Mesendoderm (in vitro differentiated cells): ENCODE measurements around the gene ANG.
"Not testable (repeated sequence)": the region's sequence is repeated elsewhere in the genome, so short reads cannot be mapped to it uniquely, and the experiment has no call there.

ENCODE experiments used
- DNase-seq: peaks from one replicate; pipeline ENCODE4 v3.0.0; 2013
- H2AK5ac ChIP-seq: 2 replicates; pipeline ENCODE4 v1.6.1; 2013; ENCODE audit warnings: low read length, inconsistent platforms
- H2BK120ac ChIP-seq: 2 replicates; pipeline ENCODE4 v1.6.1; 2013; ENCODE audit warnings: low read depth, mild to moderate bottlenecking, low read length, moderate library complexity, mixed read lengths
- H2BK15ac ChIP-seq: replicated peaks from 2 replicates; pipeline ENCODE4 v1.6.1; 2013; ENCODE audit warnings: low read depth, mild to moderate bottlenecking, moderate library complexity
- H2BK5ac ChIP-seq: 2 replicates; pipeline ENCODE4 v1.6.1; 2013; ENCODE audit warnings: low read length, inconsistent platforms
- H3K18ac ChIP-seq: 2 replicates; pipeline ENCODE4 v1.6.1; 2013; ENCODE audit warnings: mild to moderate bottlenecking, low read length, mixed read lengths
- H3K23ac ChIP-seq: one replicate; pipeline ENCODE4 v1.6.1; 2013; ENCODE audit warnings: low read length
- H3K27ac ChIP-seq: 2 replicates; pipeline ENCODE4 v1.5.1; 2013; ENCODE audit warnings: low read depth, mild to moderate bottlenecking, inconsistent platforms, low read length, moderate library complexity
- H3K27me3 ChIP-seq: 2 replicates; pipeline ENCODE4 v1.6.1; 2013; ENCODE audit warnings: low read length, control low read depth, mild to moderate bottlenecking, inconsistent platforms; ENCODE audit not compliant: insufficient read depth, poor library complexity
- H3K36me3 ChIP-seq: 2 replicates; pipeline ENCODE4 v1.6.1; 2013; ENCODE audit warnings: low read length, inconsistent platforms; ENCODE audit not compliant: control insufficient read depth, insufficient read depth
- H3K4ac ChIP-seq: one replicate; pipeline ENCODE4 v1.6.1; 2013; ENCODE audit warnings: low read depth, mild to moderate bottlenecking, low read length, moderate library complexity
- H3K4me1 ChIP-seq: 2 replicates; pipeline ENCODE4 v1.6.1; 2013; ENCODE audit warnings: low read depth, low read length, inconsistent platforms; ENCODE audit not compliant: control insufficient read depth
- H3K4me2 ChIP-seq: 2 replicates; pipeline ENCODE4 v1.6.1; 2013; ENCODE audit warnings: low read length
- H3K4me3 ChIP-seq: 2 replicates; pipeline ENCODE4 v1.5.1; 2013; ENCODE audit warnings: mild to moderate bottlenecking, low read length
- H3K56ac ChIP-seq: one replicate; pipeline ENCODE4 v1.6.1; 2013; ENCODE audit warnings: low read length
- H3K79me1 ChIP-seq: 2 replicates; pipeline ENCODE4 v1.6.1; 2013; ENCODE audit warnings: low read length, inconsistent platforms
- H3K79me2 ChIP-seq: 2 replicates; pipeline ENCODE4 v1.6.1; 2013; ENCODE audit warnings: mild to moderate bottlenecking, low read length; ENCODE audit not compliant: control insufficient read depth, insufficient read depth
- H3K9ac ChIP-seq: 2 replicates; pipeline ENCODE4 v1.6.1; 2013; ENCODE audit warnings: low read length, inconsistent platforms
- H4K5ac ChIP-seq: one replicate; pipeline ENCODE4 v1.6.1; 2013; ENCODE audit warnings: low read length
- H4K8ac ChIP-seq: one replicate; pipeline ENCODE4 v1.6.1; 2013; ENCODE audit warnings: low read depth, mild to moderate bottlenecking, control low read depth, low read length, moderate library complexity
- WGBS: extraction: QIAGEN DNeasy Blood & Tissue Kit; methylation state at CpG from one replicate; pipeline ENCODE4 v1.1.7; 2013; ENCODE audit warnings: low lambda C conversion rate, missing lambda C conversion rate; ENCODE audit not compliant: insufficient coverage; ENCODE audit errors: extremely low coverage; 5-methylcytosine and 5-hydroxymethylcytosine counted together

Gene ANG

DNA sequence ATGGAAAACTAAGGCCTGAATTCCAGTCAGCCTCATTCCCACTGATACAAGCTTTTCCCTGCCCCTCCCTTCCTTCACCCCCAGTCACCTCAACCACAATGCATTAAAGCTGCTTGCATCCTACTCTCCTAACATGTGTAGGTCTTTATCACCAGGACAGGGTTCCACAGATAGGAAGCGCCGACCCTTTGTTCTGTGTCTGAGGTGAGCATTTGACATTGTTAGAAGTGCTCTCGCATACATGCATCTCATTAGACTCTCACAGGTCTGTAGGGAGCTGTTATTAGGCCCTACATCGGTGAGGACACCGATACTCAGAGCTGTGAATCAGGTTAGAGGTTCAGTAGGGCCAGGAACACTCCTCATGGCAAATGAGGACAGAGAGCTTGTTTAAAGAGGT, 43.9 kb downstream of the ANG start:
- Histone ChIP-seq H2BK5ac (no peak overlapping the region), H4K5ac (no peak overlapping the region), H3K56ac (no peak overlapping the region), H3K9ac (no peak overlapping the region), H3K4me3 (no peak overlapping the region), H3K4me1 (no peaks in the 10 kb centered on the region), H3K23ac (no peak overlapping the region), H2AK5ac (no peak overlapping the region), H3K4me2 (no peak overlapping the region), H4K8ac (no peak overlapping the region), H3K27me3 (no peaks in the 10 kb centered on the region), H3K4ac (no peak overlapping the region), H3K79me2 (no peaks in the 10 kb centered on the region), H3K27ac (no peak overlapping the region), H2BK120ac (no peak overlapping the region), H2BK15ac (no peak overlapping the region), H3K36me3 (no peaks in the 10 kb centered on the region), H3K79me1 (no peaks in the 10 kb centered on the region), H3K18ac (no peak overlapping the region)
- peak; percentile 87 for DNase-seq
- no CpG with 5 or more reads among the region's 5 CpGs for WGBS

DNA sequence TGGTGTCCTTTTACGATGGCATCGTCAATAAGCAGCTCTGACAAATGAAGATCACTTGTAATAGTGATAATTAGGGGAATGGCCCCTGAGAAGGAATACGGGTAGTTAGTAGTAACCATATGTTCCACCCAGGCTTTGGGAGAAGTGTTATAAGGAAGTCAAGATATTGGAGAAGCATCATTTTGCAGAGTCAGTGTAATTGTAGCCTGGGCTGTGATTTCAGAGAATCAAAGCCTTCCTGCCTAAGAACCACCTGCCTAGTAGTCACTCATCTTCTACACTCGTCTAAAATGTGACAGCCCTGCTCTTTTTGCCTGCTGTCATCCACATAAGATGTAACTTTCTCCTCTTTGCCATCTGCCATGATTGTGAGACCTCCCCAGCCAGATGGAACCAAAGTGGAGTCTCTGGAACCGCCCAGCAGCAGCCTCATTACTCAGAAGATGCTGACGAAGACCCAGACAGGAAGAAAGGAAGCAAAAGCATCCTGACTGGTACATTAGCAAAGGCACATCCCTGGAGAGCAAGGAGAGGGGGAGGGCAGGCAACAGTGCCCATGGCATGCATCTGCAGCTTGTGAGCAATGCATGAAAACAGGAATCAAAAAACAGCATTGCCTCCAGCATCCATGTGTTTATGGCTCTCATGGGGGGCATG, 44.5 kb downstream of the ANG start:
- WGBS: no CpG with 5 or more reads among the region's 6 CpGs
- Histone ChIP-seq H3K79me1 (no peaks in the 10 kb centered on the region), H3K9ac (no peak overlapping the region), H2BK120ac (no peak overlapping the region), H3K4me3 (no peak overlapping the region), H4K5ac (no peak overlapping the region), H3K36me3 (no peaks in the 10 kb centered on the region), H2AK5ac (no peak overlapping the region), H3K27ac (no peak overlapping the region), H3K27me3 (no peaks in the 10 kb centered on the region), H3K4ac (no peak overlapping the region), H3K56ac (no peak overlapping the region), H2BK15ac (no peak overlapping the region), H3K4me2 (no peak overlapping the region), H2BK5ac (no peak overlapping the region), H3K79me2 (no peaks in the 10 kb centered on the region), H3K18ac (no peak overlapping the region), H3K4me1 (no peaks in the 10 kb centered on the region), H3K23ac (no peak overlapping the region), H4K8ac (no peak overlapping the region)
- no peak for DNase-seq

DNA sequence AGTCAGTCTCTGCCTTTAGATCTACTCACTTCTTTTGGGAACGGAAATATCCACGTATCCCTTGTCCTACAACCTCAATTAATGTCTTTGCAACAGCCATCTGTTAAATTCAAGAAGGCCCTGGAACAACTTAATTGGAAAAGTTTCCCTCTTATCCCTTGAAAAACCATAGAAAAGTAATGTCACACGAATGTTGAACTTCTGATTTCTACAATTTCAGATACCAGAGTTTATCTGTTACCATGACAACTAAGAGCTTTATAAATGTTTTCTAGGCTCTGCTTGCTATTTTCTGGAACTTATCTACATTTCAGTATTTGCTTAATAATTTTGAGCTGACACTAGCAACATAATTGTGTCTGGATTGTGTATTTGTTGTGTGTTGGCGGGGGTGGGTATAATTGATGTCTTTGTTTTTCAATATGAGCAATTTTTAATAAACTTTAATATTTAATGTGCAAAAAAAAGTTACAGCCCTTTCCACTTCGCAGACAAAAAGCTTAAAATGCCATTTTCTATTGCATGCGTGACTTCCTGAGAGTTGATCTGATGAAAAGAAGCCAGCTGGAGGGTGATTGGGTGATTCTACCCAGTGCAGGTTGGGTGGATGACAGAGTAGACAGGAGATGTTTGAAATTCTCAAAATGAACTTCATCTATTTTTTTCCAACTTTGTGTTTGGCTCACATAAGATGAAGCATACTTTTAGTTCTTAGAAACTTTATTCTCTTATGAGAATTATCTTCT, 45.3 kb downstream of the ANG start:
- Histone ChIP-seq H3K4ac (no peak overlapping the region), H3K18ac (no peak overlapping the region), H4K8ac (no peak overlapping the region), H3K79me2 (no peaks in the 10 kb centered on the region), H2BK120ac (no peak overlapping the region), H3K27ac (no peak overlapping the region), H2BK15ac (no peak overlapping the region), H3K23ac (no peak overlapping the region), H2AK5ac (no peak overlapping the region), H3K9ac (no peak overlapping the region), H3K79me1 (no peaks in the 10 kb centered on the region), H4K5ac (no peak overlapping the region), H3K4me3 (no peak overlapping the region), H3K56ac (no peak overlapping the region), H3K27me3 (no peaks in the 10 kb centered on the region), H2BK5ac (no peak overlapping the region), H3K4me2 (no peak overlapping the region), H3K36me3 (no peaks in the 10 kb centered on the region), H3K4me1 (no peaks in the 10 kb centered on the region)
- no peak for DNase-seq
- no CpG with 5 or more reads among the region's 6 CpGs for WGBS

DNA sequence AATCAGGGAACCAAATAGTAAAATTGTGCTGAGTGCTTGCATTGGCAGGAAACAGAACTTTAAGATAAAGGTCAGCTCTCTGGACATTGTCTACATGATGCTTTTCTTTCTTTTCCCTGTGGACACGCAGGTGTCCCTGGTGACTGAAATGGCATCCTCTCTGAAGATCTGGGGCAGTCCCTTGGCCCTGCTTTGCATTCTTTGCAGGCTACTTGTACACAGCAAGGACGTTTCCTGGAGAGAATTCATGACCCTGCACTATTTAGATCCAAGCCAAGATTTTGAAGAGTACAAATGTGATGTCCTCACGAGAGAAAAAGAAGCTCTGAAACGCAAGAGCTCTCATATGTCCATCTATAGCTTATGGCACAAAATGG, 45.9 kb downstream of the ANG start:
- H3K4me1 ChIP-seq: no peaks in the 10 kb centered on the region
- WGBS: no CpG with 5 or more reads among the region's 4 CpGs
- H3K9ac ChIP-seq: no peak overlapping the region
- no peak overlapping the region for H3K4me3 ChIP-seq
- DNase-seq: no peak
- no peak overlapping the region for H2BK15ac ChIP-seq
- no peak overlapping the region for H3K18ac ChIP-seq
- H3K4me2 ChIP-seq: no peak overlapping the region
- no peak overlapping the region for H2BK5ac ChIP-seq
- no peak overlapping the region for H2AK5ac ChIP-seq
- H3K4ac ChIP-seq: no peak overlapping the region
- no peaks in the 10 kb centered on the region for H3K36me3 ChIP-seq
- no peak overlapping the region for H2BK120ac ChIP-seq
- no peaks in the 10 kb centered on the region for H3K79me1 ChIP-seq
- no peak overlapping the region for H4K5ac ChIP-seq
- H3K79me2 ChIP-seq: no peaks in the 10 kb centered on the region
- no peak overlapping the region for H3K27ac ChIP-seq
- H3K56ac ChIP-seq: no peak overlapping the region
- H4K8ac ChIP-seq: no peak overlapping the region
- no peaks in the 10 kb centered on the region for H3K27me3 ChIP-seq
- no peak overlapping the region for H3K23ac ChIP-seq

DNA sequence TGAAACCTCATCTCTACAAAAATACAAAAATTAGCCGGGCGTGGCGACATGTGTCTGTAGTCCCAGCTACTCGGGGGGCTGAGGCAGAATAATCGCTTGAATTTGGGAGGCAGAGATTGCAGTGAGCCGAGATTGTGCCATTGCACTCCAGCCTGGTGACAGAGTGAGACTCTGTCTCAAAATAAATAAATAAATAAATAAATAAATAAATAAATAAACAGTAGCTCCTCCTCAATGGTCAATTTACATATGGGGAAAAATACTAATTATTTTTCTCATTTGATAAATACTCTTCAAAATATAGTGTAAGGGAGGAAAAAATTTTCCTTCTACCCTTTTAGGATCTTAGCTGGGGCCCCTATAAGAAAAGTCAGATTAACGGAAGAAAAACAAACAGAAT, 49.7 kb downstream of the ANG start:
- H3K4ac ChIP-seq, H2BK15ac ChIP-seq, H3K27me3 ChIP-seq, H3K9ac ChIP-seq, H3K4me3 ChIP-seq, H4K5ac ChIP-seq, H2BK5ac ChIP-seq, DNase-seq, H3K36me3 ChIP-seq, H3K79me1 ChIP-seq, H3K23ac ChIP-seq, H4K8ac ChIP-seq, H3K18ac ChIP-seq, H3K4me2 ChIP-seq, H3K56ac ChIP-seq, H3K27ac ChIP-seq, H3K4me1 ChIP-seq, H2BK120ac ChIP-seq, H3K79me2 ChIP-seq, H2AK5ac ChIP-seq: not testable (repeated sequence)
- no CpG with 5 or more reads among the region's 7 CpGs for WGBS

DNA sequence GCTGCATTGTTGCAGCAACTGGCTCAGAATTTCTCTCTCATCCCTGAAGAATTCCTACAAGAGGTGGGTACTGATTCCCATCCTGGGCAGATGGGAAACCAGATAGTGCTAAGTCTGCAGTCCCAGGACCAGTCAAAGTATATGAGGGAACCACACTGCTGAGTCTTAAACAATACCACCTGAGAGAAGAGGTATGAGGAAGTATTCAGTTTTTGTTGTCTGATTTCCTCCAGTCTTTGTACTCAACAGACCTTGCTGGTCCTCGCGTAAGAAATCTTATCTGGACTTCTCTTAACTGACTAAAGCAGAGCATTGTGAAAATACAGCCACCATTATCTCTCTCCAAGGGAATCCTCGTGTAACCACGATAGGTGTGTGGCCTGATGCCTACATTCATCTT, 53.6 kb downstream of the ANG start:
- H4K8ac ChIP-seq: no peak overlapping the region
- H3K79me1 ChIP-seq: no peaks in the 10 kb centered on the region
- no peak overlapping the region for H2BK5ac ChIP-seq
- WGBS: no CpG with 5 or more reads among the region's 4 CpGs
- no peaks in the 10 kb centered on the region for H3K36me3 ChIP-seq
- H3K4me3 ChIP-seq: no peak overlapping the region
- H3K79me2 ChIP-seq: no peaks in the 10 kb centered on the region
- H2AK5ac ChIP-seq: no peak overlapping the region
- no peak overlapping the region for H3K4me2 ChIP-seq
- no peak overlapping the region for H3K27ac ChIP-seq
- no peak for DNase-seq
- no peak overlapping the region for H3K23ac ChIP-seq
- no peak overlapping the region for H2BK15ac ChIP-seq
- H4K5ac ChIP-seq: no peak overlapping the region
- no peak overlapping the region for H3K4ac ChIP-seq
- no peaks in the 10 kb centered on the region for H3K4me1 ChIP-seq
- H2BK120ac ChIP-seq: no peak overlapping the region
- no peak overlapping the region for H3K9ac ChIP-seq
- H3K56ac ChIP-seq: no peak overlapping the region
- no peaks in the 10 kb centered on the region for H3K27me3 ChIP-seq
- no peak overlapping the region for H3K18ac ChIP-seq
